GM12878 (cell line): Measurements from ENCODE around the gene MAP1LC3A. TPM values are rescaled to one million over a fixed set of nuclear protein-coding genes. Genes with fewer than 3 reads are reported as not detected.

Source experiments
- ASH2L ChIP-seq: fragments of 300-600, 200-600 bp; sonication (generic); IDR thresholded peaks from 2 replicates; pipeline ENCODE4 v1.6.1; 2017; ENCODE audit warnings: low read depth, mild to moderate bottlenecking, borderline replicate concordance
- ELK1 ChIP-seq: IDR thresholded peaks from 2 replicates; pipeline ENCODE4 v1.6.1; 2012; ENCODE audit warnings: low read depth, low read length, improper control_type of control experiment
- HDAC2 ChIP-seq: fragments of 200-600 bp; sonication (generic); IDR thresholded peaks from 2 replicates; pipeline ENCODE4 v1.6.1; 2017
- IRF4 ChIP-seq: IDR thresholded peaks from 2 replicates; pipeline ENCODE4 v1.6.1; 2011; ENCODE audit warnings: low read depth, low read length
- MEF2B ChIP-seq: fragments of 450-650 bp; IDR thresholded peaks from 2 replicates; pipeline ENCODE4 v1.6.1; 2018; ENCODE audit warnings: mild to moderate bottlenecking, moderate library complexity; ENCODE audit not compliant: partially characterized antibody, poor library complexity, severe bottlenecking
- NRF1 ChIP-seq: conservative IDR thresholded peaks from 2 replicates; pipeline ENCODE4 v1.6.1; 2011; ENCODE audit warnings: mild to moderate bottlenecking, low read depth, low read length, improper control_type of control experiment
- PAX8 ChIP-seq: fragments of 450-650 bp; IDR thresholded peaks from 2 replicates; pipeline ENCODE4 v1.6.1; 2017; ENCODE audit warnings: mild to moderate bottlenecking, moderate library complexity
- PKNOX1 ChIP-seq: fragments of 450-650 bp; IDR thresholded peaks from 2 replicates; pipeline ENCODE4 v1.6.1; 2016; ENCODE audit warnings: mild to moderate bottlenecking
- POLR2A ChIP-seq: IDR thresholded peaks from 2 replicates; pipeline ENCODE4 v1.6.1; 2011; ENCODE audit warnings: low read depth, mild to moderate bottlenecking, low read length
- POLR2AphosphoS2 ChIP-seq: IDR thresholded peaks from 2 replicates; pipeline ENCODE4 v1.6.1; 2011; ENCODE audit warnings: low read depth, mild to moderate bottlenecking, low read length, improper control_type of control experiment, moderate library complexity
- RB1 ChIP-seq: fragments of 450-650 bp; formaldehyde crosslinking; IDR thresholded peaks from 2 replicates; pipeline ENCODE4 v1.6.1; 2017; ENCODE audit warnings: mild to moderate bottlenecking, borderline replicate concordance
- RCOR1 ChIP-seq: conservative IDR thresholded peaks from 2 replicates; pipeline ENCODE4 v1.6.1; 2012; ENCODE audit warnings: low read depth, low read length, improper control_type of control experiment
- SPI1 ChIP-seq: IDR thresholded peaks from 2 replicates; pipeline ENCODE4 v1.6.1; 2011; ENCODE audit warnings: low read depth, mild to moderate bottlenecking, low read length, moderate library complexity, borderline replicate concordance; ENCODE audit not compliant: insufficient read depth
- SRF ChIP-seq, 2 experiments: IDR thresholded peaks; 2 replicates each; pipeline ENCODE4 v1.6.1; 2011; ENCODE audit warnings: low read depth in 2 of 2, low read length in 2 of 2, mild to moderate bottlenecking in 1 of 2, moderate library complexity in 1 of 2
- TCF12 ChIP-seq: IDR thresholded peaks from 2 replicates; pipeline ENCODE4 v1.6.1; 2011; ENCODE audit warnings: low read depth, mild to moderate bottlenecking, low read length
- USF2 ChIP-seq: IDR thresholded peaks from 2 replicates; pipeline ENCODE4 v1.6.1; 2011; ENCODE audit warnings: low read depth, low read length, improper control_type of control experiment, borderline replicate concordance
- ZBTB11 ChIP-seq: fragments of 450-650 bp; formaldehyde crosslinking; IDR thresholded peaks from 2 replicates; pipeline ENCODE4 v1.5.0; 2022; ENCODE audit warnings: mild to moderate bottlenecking, missing genetic modification characterization
- ZBTB40 ChIP-seq: fragments of 450-650 bp; IDR thresholded peaks from 2 replicates; pipeline ENCODE4 v1.6.1; 2016; ENCODE audit warnings: mild to moderate bottlenecking, moderate library complexity, borderline replicate concordance
- polyA plus RNA-seq, 11 experiments: library from polyadenylated mRNA; depleted of rRNA in 4 of 11; unstranded in 6 of 11; stranded (reverse) in 5 of 11; fragments of >200 nt; fragmentation: Nextera tagmentation in 4 of 11; fragmentation: Illumina TruSeq in 1 of 11; extraction: Ambion mirVana in 4 of 11; extraction: Trizol in 1 of 11; gene quantifications; 1 replicate in 1 of 11; 2 replicates in 10 of 11; pipeline versions ENCODE4 v1.2.1 to v1.2.3, GENCODE V29; 2011 to 2016; ENCODE audit warnings: inconsistent platforms in 2 of 11, missing spikeins in 2 of 11, low read depth in 1 of 11
- total RNA-seq, 4 experiments: library from RNA; depleted of rRNA in 3 of 4; stranded (reverse); fragments of >200 nt in 3 of 4; fragmentation: Illumina TruSeq in 1 of 4; extraction: Trizol in 1 of 4; gene quantifications; 2 replicates each; pipeline versions ENCODE4 v1.2.1 to v1.2.3, GENCODE V29; 2013 to 2021

The MAP1LC3A gene
- total and polyA plus RNA-seq, 10 of the 15 experiments (the other 5 are each of a cell fraction or from before 2014, with no cell fraction given), result 0.27 to 1.2 (median 0.39) TPM; not detected in 4

GRCh38 chr20:34516247-34517113 lies 42.0 kb upstream of the MAP1LC3A start, which contains the start of gene DYNLRB1 (continued):
- TF ChIP-seq PKNOX1, result peak; percentile 98
- no peak for TF ChIP-seq TCF12
- 0 out of 2 replicates have a peak, but pooled peaks have one; percentile 11 for TF ChIP-seq HDAC2
- 0 out of 2 replicates have a peak, but pooled peaks have one; percentile 61 for TF ChIP-seq RB1
- TF ChIP-seq POLR2AphosphoS2, result no peak
- no peak for TF ChIP-seq PAX8
- 0 out of 2 replicates have a peak, but pooled peaks have one; percentile 21 for TF ChIP-seq RCOR1
- TF ChIP-seq ZBTB40, result peak; percentile 83
- TF ChIP-seq ASH2L, result peak; percentile 79; the same call in 1 of the 2 replicates
- no peak for TF ChIP-seq USF2
- peak; percentile 58 for TF ChIP-seq ZBTB11 (CRISPR knock-in tag)
- TF ChIP-seq MEF2B, result no peak
- TF ChIP-seq SPI1, result no peak
- peak; percentile 62 for TF ChIP-seq NRF1
- TF ChIP-seq IRF4, result no peak
- 0 out of 2 replicates have a peak, but pooled peaks have one; percentile 44 for TF ChIP-seq ELK1
- TF ChIP-seq POLR2A, result peak; percentile 90
- TF ChIP-seq SRF (IDR thresholded peaks at IDR 0.05; ENCODE audit: low read depth in 2 of 2, low read length in 2 of 2), result peak in 1 of 2 experiments; percentile 37; a peak in 1 of 4 replicates
